Measurements from ENCODE around the gene MAP3K5. TPM values are rescaled to one million over a fixed set of nuclear protein-coding genes. Genes with fewer than 3 reads are reported as not detected.

Gene MAP3K5
- total and polyA plus RNA-seq, 9 of the 15 experiments (the other 6 are each of a cell fraction or from before 2014, with no cell fraction given), result 2.2 to 13.0 (median 9.9) TPM

DNA sequence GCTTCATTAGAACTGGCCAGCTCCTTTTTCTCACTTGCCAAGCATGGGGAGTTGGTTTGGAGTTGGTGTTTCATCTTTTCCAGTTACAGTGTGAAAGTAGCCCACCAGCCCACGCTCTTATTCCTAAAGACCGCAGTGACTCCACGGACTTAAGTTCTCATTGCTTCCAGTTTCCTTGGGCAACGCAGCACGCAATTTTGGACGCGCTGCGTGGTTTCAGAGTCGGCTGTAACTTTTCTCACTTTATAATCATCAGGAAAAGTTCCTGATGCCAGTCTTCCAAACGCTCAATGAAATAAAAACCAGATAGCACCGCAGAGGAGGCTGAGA, 29.7 kb upstream of the MAP3K5 start (continued):
- TF ChIP-seq RBM22 (IDR thresholded peaks at IDR 0.05; ENCODE audit: low read depth, low read length, poor library complexity, severe bottlenecking), result no peak
- no peak for TF ChIP-seq SRSF3 (IDR thresholded peaks at IDR 0.05; ENCODE audit: insufficient read depth, low read length)
- TF ChIP-seq MYC (IDR thresholded peaks at IDR 0.05; ENCODE audit: low read depth, low read length), result no peak
- TF ChIP-seq MYC (CRISPR knock-in tag; IDR thresholded peaks at IDR 0.05; ENCODE audit: borderline replicate concordance, low read depth), result no peak
- TF ChIP-seq SMARCA4 (IDR thresholded peaks at IDR 0.05), result peak; percentile 49; the same call in 1 of the 2 replicates
- TF ChIP-seq DACH1 (IDR thresholded peaks at IDR 0.05; ENCODE audit: partially characterized antibody), result peak; percentile 84
- TF ChIP-seq, protein P1, sequence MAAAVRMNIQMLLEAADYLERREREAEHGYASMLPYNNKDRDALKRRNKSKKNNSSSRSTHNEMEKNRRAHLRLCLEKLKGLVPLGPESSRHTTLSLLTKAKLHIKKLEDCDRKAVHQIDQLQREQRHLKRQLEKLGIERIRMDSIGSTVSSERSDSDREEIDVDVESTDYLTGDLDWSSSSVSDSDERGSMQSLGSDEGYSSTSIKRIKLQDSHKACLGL (CRISPR knock-in tag; IDR thresholded peaks at IDR 0.05; ENCODE audit: borderline replicate concordance, poor library complexity, severe bottlenecking), result no peak
- TF ChIP-seq, protein P2, sequence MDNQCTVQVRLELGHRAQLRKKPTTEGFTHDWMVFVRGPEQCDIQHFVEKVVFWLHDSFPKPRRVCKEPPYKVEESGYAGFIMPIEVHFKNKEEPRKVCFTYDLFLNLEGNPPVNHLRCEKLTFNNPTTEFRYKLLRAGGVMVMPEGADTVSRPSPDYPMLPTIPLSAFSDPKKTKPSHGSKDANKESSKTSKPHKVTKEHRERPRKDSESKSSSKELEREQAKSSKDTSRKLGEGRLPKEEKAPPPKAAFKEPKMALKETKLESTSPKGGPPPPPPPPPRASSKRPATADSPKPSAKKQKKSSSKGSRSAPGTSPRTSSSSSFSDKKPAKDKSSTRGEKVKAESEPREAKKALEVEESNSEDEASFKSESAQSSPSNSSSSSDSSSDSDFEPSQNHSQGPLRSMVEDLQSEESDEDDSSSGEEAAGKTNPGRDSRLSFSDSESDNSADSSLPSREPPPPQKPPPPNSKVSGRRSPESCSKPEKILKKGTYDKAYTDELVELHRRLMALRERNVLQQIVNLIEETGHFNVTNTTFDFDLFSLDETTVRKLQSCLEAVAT (IDR thresholded peaks at IDR 0.05), result no peak
- no peak for TF ChIP-seq IFI16 (CRISPR knock-in tag; IDR thresholded peaks at IDR 0.05)
- TF ChIP-seq HDAC2 (IDR thresholded peaks at IDR 0.05), result peak; percentile 32; the same call in 1 of the 2 replicates
- peak; percentile 39; the same call in 1 of the 2 replicates for TF ChIP-seq NFRKB (IDR thresholded peaks at IDR 0.05; ENCODE audit: low read depth)
- TF ChIP-seq HEY1 (CRISPR knock-in tag; IDR thresholded peaks at IDR 0.05; ENCODE audit: borderline replicate concordance), result no peak
- TF ChIP-seq, protein P3, sequence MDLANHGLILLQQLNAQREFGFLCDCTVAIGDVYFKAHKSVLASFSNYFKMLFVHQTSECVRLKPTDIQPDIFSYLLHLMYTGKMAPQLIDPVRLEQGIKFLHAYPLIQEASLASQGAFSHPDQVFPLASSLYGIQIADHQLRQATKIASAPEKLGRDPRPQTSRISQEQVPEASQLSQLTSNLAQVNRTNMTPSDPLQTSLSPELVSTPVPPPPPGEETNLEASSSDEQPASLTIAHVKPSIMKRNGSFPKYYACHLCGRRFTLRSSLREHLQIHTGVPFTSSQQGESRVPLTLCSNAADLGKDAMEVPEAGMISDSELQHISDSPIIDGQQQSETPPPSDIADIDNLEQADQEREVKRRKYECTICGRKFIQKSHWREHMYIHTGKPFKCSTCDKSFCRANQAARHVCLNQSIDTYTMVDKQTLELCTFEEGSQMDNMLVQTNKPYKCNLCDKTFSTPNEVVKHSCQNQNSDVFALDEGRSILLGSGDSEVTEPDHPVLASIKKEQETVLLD (IDR thresholded peaks at IDR 0.05), result no peak
- TF ChIP-seq ZFP30 (CRISPR knock-in tag; IDR thresholded peaks at IDR 0.05; ENCODE audit: borderline replicate concordance), result no peak
- TF ChIP-seq STAT5B (CRISPR knock-in tag; IDR thresholded peaks at IDR 0.05), result no peak
- TF ChIP-seq, protein P4, sequence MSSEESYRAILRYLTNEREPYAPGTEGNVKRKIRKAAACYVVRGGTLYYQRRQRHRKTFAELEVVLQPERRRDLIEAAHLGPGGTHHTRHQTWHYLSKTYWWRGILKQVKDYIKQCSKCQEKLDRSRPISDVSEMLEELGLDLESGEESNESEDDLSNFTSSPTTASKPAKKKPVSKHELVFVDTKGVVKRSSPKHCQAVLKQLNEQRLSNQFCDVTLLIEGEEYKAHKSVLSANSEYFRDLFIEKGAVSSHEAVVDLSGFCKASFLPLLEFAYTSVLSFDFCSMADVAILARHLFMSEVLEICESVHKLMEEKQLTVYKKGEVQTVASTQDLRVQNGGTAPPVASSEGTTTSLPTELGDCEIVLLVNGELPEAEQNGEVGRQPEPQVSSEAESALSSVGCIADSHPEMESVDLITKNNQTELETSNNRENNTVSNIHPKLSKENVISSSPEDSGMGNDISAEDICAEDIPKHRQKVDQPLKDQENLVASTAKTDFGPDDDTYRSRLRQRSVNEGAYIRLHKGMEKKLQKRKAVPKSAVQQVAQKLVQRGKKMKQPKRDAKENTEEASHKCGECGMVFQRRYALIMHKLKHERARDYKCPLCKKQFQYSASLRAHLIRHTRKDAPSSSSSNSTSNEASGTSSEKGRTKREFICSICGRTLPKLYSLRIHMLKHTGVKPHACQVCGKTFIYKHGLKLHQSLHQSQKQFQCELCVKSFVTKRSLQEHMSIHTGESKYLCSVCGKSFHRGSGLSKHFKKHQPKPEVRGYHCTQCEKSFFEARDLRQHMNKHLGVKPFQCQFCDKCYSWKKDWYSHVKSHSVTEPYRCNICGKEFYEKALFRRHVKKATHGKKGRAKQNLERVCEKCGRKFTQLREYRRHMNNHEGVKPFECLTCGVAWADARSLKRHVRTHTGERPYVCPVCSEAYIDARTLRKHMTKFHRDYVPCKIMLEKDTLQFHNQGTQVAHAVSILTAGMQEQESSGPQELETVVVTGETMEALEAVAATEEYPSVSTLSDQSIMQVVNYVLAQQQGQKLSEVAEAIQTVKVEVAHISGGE (CRISPR knock-in tag; IDR thresholded peaks at IDR 0.05), result peak in 1 of 3 experiments; percentile 18; a peak in 2 of 6 replicates
